Left forelimb (tissue), 1 donor: ENCODE measurements around the gene CLDN14.
A peak's percentile ranks its signal among the peaks of the same experiment; 100 is the strongest.

ENCODE experiments used
- DNase-seq: peaks from one replicate; pipeline ENCODE4 v3.0.0-alpha.2; 2018; ENCODE audit warnings: low spot score

The CLDN14 gene

GRCh38 chr21:36433059-36433709 is 46.7 kb downstream of the CLDN14 start:
- no peak for DNase-seq

- DNase-seq: no peak
These were observed 48.7 kb downstream of the CLDN14 start for GRCh38 chr21:36431252-36431651.

- no peak for DNase-seq
These were observed 49.1 kb downstream of the CLDN14 start for GRCh38 chr21:36430841-36431240.

GRCh38 chr21:36429947-36430546 is 49.9 kb downstream of the CLDN14 start:
- DNase-seq: no peak

- no peak for DNase-seq
These were observed 51.0 kb downstream of the CLDN14 start for GRCh38 chr21:36428761-36429432.

GRCh38 chr21:36427502-36427901 is 52.4 kb downstream of the CLDN14 start:
- DNase-seq: no peak

- no peak for DNase-seq
These were observed 54.6 kb downstream of the CLDN14 start for GRCh38 chr21:36425286-36425685.

- no peak for DNase-seq
These were observed 55.3 kb downstream of the CLDN14 start for GRCh38 chr21:36424592-36424991.

GRCh38 chr21:36423771-36424433 is 56.0 kb downstream of the CLDN14 start:
- DNase-seq: no peak

- DNase-seq: no peak
These were observed 57.4 kb downstream of the CLDN14 start for GRCh38 chr21:36422279-36423098.

- DNase-seq: no peak
These were observed 59.2 kb downstream of the CLDN14 start for GRCh38 chr21:36420571-36421339.

- DNase-seq: peak; percentile 78
These were observed 59.9 kb downstream of the CLDN14 start for GRCh38 chr21:36419996-36420395.

GRCh38 chr21:36419241-36419640 is 60.7 kb downstream of the CLDN14 start:
- no peak for DNase-seq

GRCh38 chr21:36415375-36415774 is 64.5 kb downstream of the CLDN14 start:
- DNase-seq: no peak

GRCh38 chr21:36412916-36413315 is 67.0 kb downstream of the CLDN14 start:
- DNase-seq: no peak

GRCh38 chr21:36411301-36411700 is 68.6 kb downstream of the CLDN14 start:
- no peak for DNase-seq
